Myocyte (in vitro differentiated cells): ENCODE data around the gene KCTD1. TPM values are rescaled to one million over a fixed set of nuclear protein-coding genes. Genes with fewer than 3 reads are reported as not detected.

ENCODE experiments used
- DNase-seq: peaks from one replicate; pipeline ENCODE4 v3.0.0-alpha.2; 2012; ENCODE audit warnings: low read depth
- total RNA-seq: library from RNA; depleted of rRNA; stranded (reverse); fragments of >200 nt; gene quantifications from 2 replicates; pipeline ENCODE4 v1.2.3, GENCODE V29; 2014

The KCTD1 gene
- total RNA-seq, 1 donor from 2014 or later, result 8.3 TPM

- peak; percentile 59 for DNase-seq
Observed at GRCh38 chr18:26549263-26550094, 1.1 kb upstream of the KCTD1 start.

- peak; percentile 15 for DNase-seq
Observed at GRCh38 chr18:26547646-26548414, 523 bp downstream of the KCTD1 start.

DNA sequence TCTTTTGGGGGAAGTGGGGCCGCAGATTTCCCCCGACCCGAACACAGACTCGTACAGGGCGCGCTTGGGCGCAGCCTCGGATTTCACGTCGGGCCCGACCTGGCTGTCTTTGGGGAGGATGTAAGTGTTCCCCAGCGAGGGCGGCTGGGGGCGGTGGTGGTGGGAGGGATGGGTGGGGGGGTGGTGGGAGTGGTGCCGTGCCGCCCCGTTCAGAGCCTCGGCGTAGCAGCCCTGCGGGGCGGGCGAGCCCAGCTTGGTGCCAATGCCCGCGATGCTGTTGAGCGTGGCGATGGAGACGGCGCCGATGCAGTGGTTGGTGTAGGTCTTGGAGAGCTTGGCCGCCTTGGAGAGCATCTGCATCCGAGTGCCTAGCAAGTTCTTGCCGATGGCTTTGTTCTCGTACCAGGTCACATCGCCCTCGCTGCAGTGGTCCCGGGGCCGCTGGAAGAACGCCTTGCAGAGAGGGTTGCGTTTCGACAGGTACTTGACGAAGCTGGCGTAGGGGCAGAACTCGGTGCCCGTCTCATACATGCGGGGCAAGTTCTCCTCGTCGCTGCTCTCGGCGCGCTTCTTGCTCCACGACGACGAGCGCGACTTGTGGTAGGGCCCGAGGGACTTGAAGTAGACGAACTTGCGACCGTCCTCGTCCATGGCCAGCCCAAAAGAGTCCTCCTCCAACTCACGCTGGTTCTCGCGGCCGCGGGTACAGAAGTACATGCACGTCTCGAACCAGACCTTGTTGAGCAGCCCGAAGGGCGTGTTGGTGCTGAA is 1.3 kb downstream of the KCTD1 start:
- no peak for DNase-seq

GRCh38 chr18:26546170-26546874 is 2.0 kb downstream of the KCTD1 start:
- DNase-seq, result no peak

DNA sequence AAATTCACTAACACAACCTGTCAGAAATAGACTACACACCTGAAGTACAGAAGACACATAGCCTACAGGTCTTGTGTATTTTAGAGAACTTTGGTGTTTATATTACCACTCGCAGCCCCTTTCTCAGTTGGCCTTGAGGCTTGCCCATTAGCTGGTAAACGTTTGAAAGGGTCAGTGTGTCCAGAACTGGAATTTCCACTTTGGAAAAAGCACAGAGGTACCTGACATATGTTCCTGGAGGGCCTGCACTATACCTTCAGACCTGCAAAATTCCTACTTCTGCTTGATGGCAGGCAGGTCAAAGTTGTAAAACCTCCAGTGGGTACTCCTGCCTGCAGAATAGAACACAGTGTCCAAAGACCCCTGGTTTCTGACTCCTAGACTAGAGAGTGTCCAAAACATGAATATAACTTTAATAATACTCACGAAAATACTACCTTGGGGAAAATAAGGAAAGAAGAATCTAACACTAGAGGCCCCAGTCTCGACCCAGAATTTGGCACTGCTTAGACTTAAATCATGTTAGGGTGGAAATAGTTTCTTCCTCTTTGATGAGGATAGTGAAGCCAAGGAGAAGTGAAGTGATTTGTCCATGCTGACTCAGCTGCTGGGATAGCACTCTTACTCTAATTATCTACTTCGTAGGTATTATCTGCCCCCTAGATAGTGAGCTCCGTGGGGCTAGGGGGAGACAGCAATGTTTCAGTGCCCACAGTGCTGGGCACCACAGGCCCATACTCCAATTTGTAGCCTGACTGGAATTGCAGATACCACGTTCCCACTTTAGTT is 2.8 kb downstream of the KCTD1 start:
- DNase-seq, result no peak

DNA sequence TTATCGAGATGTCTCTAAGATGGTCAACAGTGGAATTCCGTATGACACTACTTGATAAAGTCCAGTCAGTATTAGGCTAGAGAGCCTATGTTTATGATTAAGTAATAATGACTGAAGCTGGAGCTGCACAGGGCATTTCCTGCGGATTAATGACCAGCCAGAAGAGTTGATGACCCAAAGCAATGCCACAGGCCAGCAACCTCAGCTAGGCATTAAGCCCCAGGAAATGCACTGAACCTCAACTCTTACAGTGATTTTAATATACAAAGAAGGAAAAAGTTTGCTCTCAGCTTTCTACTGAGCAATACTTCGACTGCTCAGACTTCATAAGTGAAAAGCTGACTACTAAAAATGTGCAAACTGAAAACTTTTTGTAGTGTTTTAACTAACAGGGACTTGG is 3.9 kb downstream of the KCTD1 start:
- DNase-seq, result no peak

- no peak for DNase-seq
Observed at GRCh38 chr18:26543373-26543772, 5.0 kb downstream of the KCTD1 start.

DNA sequence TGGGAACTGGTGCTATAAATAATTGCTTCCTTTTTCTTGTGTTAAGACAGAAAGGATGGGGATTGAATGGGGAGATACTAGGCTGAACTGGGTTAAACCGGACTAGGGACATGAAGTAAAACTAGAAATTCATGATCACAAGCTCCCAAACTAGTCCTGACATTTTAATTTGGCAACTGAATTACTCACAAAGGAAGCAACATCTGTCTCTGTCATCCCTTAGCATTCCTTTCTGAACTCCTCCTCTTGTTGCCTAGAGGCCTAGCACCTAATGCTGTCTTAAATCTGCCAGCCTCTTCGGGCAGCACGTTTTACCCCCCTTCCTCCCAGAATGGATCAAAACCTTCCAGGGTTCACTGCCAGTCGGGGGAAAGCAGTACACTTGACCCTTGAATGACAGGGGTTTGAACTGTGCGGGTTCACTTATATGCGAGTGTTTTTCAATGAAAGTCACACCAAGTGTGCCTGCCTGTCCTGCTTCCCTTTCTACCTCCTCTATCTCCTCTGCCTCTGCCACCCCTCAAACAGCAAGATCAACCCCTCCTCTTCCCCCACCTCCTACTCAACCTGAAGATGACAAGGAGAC is 8.2 kb downstream of the KCTD1 start:
- peak; percentile 21 for DNase-seq

DNA sequence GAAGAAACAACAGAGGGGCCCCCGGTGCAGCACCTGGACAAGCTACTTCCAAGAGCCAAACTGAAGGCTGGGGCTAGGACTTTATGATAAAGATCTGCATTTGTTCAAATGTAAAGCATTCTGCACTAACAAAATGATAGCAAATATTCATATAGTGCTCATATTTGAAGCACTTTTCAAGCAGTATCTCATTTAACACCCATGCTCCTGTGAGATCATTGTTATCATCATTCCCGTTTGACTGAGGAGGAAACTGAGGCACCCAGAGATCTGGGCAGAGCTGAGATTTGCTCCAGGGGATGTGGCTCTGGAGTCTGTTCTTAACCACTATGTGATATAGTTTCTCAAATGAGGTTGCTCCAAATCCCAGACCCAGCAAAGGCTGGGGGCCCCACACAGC is 9.8 kb downstream of the KCTD1 start:
- no peak for DNase-seq

GRCh38 chr18:26536664-26537063 is 11.7 kb downstream of the KCTD1 start:
- DNase-seq, result no peak

GRCh38 chr18:26536032-26536431 is 12.3 kb downstream of the KCTD1 start:
- no peak for DNase-seq

DNA sequence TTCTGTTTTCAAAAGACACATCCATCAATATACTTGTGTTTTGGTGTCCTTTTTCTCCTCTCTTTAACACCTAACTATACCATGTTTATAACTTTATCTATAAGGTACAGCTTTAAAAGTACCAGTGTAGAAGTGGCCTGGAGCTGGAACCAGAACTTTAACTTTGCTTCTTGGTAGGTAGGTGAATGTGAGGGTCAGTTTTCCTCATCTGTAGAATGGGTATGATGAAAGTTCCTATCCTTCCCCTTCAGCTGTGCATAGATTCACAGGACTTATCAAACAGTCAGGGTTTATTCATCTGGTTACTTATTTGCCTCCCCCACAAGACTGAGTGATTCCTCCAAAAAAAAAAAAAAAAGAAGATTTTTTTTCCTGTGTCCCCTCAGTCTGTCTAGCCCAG is 12.7 kb downstream of the KCTD1 start:
- no peak for DNase-seq

DNA sequence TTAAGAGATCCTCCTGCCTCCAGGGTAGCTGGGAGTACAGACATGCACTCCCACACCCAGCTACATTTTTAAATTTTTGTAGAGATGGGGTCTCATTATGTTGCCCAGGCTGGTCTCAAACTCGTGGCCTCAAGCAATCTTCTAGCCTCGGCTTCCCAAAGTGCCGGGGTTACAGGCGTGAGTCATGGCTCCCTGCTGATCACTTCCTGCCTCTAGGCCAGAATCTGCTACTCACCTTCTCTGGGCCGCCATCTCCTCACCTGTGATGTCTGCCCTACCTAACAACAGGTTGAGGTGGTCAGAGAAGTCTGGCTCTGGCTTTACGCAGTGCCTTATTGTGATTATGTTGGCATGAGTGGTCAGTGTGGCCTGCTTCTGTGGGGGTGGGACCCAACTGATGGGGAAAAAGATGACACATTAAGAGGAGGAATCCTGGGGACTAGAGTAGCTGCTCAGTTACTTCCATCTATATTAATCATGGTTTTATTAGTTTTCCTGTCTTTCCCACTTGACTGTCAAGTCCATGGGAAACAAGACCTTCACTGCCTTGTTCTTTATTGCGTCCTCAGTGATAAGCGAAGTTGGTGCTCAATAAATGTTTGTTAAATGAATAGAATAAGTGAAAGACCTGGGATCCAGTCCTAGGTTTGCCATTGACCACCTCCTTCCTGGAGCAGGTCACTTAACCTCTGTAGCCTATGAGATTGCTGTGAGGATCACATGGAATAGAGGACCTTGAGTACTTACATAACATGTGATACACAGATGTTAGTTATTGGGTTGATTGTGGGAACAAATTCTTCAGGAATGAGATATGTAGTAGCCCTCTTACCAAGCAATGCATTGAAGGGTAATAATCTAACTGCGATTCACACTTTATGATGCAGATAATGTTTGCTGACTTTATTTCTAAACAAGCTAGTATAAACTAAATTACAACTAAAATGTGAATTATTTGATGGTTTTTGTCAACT is 15.7 kb downstream of the KCTD1 start:
- no peak for DNase-seq

- DNase-seq, result no peak
Observed at GRCh38 chr18:26531605-26532298, 16.6 kb downstream of the KCTD1 start.

- no peak for DNase-seq
Observed at GRCh38 chr18:26526966-26527234, 21.5 kb downstream of the KCTD1 start.

DNA sequence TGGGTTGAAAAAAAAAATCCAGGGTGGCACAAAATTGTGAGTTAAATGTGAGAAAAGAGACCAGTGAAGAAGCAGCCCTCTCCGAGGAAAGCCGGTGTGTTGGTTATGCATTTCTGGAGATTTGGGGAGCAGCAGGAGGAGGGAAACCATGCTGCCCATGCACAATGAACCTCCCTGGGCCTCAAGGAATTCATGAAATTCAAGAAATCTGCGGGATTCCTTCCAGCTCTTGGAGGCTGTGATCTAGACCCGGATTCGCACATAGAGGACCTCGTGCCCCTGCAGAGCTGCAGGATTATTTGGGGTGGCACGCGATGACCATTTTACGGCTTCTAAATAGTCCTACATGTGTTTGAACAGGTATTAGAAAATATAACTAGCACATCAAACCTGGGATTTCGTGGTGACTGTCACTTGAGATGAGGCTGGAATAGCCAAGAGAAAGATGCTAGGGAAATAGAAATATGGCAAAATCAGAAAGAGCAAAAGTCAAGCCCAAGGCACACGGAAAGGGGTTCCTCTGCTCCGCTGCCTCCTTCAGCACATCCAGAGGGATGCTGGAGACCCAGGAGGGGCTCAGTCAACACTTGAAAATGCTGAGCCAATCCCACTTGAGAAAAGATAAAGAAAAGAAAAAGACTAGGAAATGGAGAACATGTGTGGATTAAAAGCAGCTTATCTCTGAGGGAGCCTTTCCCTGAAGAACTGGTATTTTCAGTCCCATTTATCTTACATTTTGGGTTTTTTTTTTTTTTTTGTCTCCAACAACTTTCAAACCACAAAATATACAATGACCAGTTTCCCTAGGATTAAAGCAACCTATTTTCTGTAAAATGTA is 22.0 kb downstream of the KCTD1 start:
- peak; percentile 7 for DNase-seq
